Central memory CD8-positive, alpha-beta T cell (primary cell): ENCODE results near the gene RRP8.

Experiments used
- ATAC-seq: fragments of 150-1000 bp; cut with Tn5 transposase; replicated peaks from 2 replicates; pipeline ENCODE4 v1.10.0; 2022; ENCODE audit warnings: mild to moderate bottlenecking, moderate FRiP score, moderate number of reproducible peaks; ENCODE audit not compliant: poor library complexity, severe bottlenecking; ENCODE audit errors: extremely low read depth
- DNase-seq, 2 donors: peaks; one replicate each; pipeline ENCODE4 v3.0.0; 2021; ENCODE audit warnings: low spot score in 2 of 2
- H3K27ac Mint-ChIP-seq: one replicate; pipeline ENCODE4 v1.8.0; 2022; ENCODE audit warnings: low read depth, mild to moderate bottlenecking, moderate library complexity, mixed read lengths
- H3K27me3 Mint-ChIP-seq: one replicate; pipeline ENCODE4 v1.8.0; 2022; ENCODE audit warnings: mixed read lengths
- H3K36me3 Mint-ChIP-seq: one replicate; pipeline ENCODE4 v1.8.0; 2022; ENCODE audit warnings: mild to moderate bottlenecking, moderate library complexity, mixed read lengths; ENCODE audit not compliant: insufficient read depth
- H3K4me1 Mint-ChIP-seq: one replicate; pipeline ENCODE4 v1.8.0; 2022; ENCODE audit warnings: mixed read lengths
- H3K4me3 Mint-ChIP-seq: one replicate; pipeline ENCODE4 v1.8.0; 2022; ENCODE audit warnings: mild to moderate bottlenecking, moderate library complexity, mixed read lengths
- H3K9me3 Mint-ChIP-seq: one replicate; pipeline ENCODE4 v1.8.0; 2022; ENCODE audit warnings: mixed read lengths

RRP8 gene

DNA sequence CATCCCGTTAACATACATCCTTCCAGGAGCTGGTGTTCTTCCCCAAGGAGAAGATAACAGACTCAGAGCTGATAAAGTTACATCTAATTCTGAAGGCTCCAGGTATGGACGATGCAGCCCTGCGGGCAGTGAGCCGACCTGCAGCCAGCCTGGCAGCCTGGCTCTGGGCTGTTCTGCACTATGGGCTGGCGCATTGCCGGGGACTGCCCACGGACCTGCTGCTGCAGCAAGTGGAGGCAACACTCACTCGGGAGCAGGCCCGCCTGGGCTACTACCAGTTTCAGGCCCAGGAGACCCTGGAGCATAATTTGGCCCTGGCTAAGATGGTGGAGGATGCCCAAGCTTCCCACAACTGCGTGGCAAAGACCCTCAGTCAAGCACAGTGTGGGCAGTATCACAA is 39.7 kb downstream of the RRP8 start:
- no peak for ATAC-seq
- Mint-ChIP-seq H3K36me3 (peaks cover 9% of the 10 kb centered on the region), H3K4me3 (no peak overlapping the region)

DNA sequence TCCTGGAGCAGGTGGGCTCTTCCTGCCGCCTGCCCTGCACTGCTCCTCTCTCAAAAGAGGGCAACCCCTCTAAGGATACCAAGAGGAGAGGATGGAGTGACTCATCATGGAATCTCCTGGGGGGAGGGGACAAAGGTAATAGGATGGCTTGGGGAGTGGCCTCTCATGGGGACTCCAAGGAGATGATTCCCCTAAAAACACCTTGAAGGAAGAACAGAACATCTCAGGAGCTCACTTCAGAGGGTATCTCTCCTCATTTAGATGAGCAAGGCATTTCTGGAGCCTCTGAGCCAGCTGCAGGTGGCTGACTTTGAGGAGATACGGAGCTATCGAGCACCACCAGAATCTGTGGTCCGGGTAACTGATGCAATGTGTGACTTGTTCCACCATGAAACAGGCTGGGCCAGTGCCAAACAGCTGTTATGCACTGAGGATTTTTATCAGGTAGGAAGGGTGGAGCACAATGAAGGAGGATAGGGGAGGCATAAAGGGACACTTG is 40.2 kb downstream of the RRP8 start:
- H3K36me3 Mint-ChIP-seq: peaks cover 10% of the 10 kb centered on the region
- H3K27ac Mint-ChIP-seq: no peak overlapping the region
- ATAC-seq: no peak
- H3K27me3 Mint-ChIP-seq: no peaks in the 10 kb centered on the region
- no peak overlapping the region for H3K4me3 Mint-ChIP-seq
- H3K4me1 Mint-ChIP-seq: no peaks in the 10 kb centered on the region
- no peaks in the 10 kb centered on the region for H3K9me3 Mint-ChIP-seq
- no peak for DNase-seq

More for the DNA sequence above, 39.7 kb downstream of the RRP8 start:
- H3K27me3 Mint-ChIP-seq: no peaks in the 10 kb centered on the region
- no peak for DNase-seq
- H3K9me3 Mint-ChIP-seq: no peaks in the 10 kb centered on the region
- no peak overlapping the region for H3K27ac Mint-ChIP-seq
- H3K4me1 Mint-ChIP-seq: no peaks in the 10 kb centered on the region

DNA sequence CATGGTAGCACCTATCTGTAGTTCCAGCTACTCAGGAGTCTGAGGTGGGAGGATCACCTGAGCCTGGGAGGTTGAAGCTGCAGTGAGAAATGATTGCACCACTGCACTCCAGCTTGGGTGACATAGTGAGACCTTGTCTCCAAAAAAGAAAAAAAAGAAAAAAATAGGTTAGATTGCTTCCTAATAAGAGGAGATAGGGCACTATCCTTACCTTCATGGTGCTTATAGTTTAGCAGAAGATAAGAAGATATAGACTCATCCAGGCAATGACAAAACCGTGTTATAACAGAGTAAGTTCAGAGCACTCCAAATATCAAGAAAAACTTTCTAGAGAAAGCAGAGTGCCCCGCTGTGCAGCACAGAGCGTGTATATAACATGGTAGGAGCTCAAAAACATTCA is 42.1 kb downstream of the RRP8 start:
- no peak overlapping the region for H3K4me3 Mint-ChIP-seq
- H3K27me3 Mint-ChIP-seq: no peaks in the 10 kb centered on the region
- H3K27ac Mint-ChIP-seq: no peak overlapping the region
- H3K9me3 Mint-ChIP-seq: no peaks in the 10 kb centered on the region
- ATAC-seq (no peak), DNase-seq (no peak)
- no peaks in the 10 kb centered on the region for H3K4me1 Mint-ChIP-seq
- peaks cover 7% of the 10 kb centered on the region for H3K36me3 Mint-ChIP-seq

DNA sequence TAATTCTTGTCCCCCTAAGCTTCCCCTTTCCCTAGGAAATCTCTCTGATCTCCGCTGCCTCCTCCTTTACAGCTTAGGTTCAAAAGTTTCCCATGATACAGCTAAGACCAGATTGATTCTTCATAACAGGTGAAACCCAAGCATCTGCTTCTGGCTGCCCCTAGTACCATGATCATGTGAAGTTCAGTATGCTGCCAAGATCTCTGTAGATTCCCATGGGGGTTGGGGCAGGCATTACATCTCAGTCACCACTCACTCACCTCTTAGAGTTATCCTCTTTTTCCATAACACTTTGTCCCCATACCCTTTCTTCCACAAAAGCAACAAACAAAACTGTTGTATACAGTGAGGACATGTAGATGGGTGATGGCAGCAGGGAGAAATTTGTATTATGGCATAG is 44.0 kb downstream of the RRP8 start:
- H3K27ac Mint-ChIP-seq: no peak overlapping the region
- ATAC-seq (no peak), DNase-seq (no peak)
- H3K4me1 Mint-ChIP-seq: no peaks in the 10 kb centered on the region
- no peak overlapping the region for H3K4me3 Mint-ChIP-seq
- H3K27me3 Mint-ChIP-seq: no peaks in the 10 kb centered on the region
- no peaks in the 10 kb centered on the region for H3K9me3 Mint-ChIP-seq
- H3K36me3 Mint-ChIP-seq: peaks cover 5% of the 10 kb centered on the region

DNA sequence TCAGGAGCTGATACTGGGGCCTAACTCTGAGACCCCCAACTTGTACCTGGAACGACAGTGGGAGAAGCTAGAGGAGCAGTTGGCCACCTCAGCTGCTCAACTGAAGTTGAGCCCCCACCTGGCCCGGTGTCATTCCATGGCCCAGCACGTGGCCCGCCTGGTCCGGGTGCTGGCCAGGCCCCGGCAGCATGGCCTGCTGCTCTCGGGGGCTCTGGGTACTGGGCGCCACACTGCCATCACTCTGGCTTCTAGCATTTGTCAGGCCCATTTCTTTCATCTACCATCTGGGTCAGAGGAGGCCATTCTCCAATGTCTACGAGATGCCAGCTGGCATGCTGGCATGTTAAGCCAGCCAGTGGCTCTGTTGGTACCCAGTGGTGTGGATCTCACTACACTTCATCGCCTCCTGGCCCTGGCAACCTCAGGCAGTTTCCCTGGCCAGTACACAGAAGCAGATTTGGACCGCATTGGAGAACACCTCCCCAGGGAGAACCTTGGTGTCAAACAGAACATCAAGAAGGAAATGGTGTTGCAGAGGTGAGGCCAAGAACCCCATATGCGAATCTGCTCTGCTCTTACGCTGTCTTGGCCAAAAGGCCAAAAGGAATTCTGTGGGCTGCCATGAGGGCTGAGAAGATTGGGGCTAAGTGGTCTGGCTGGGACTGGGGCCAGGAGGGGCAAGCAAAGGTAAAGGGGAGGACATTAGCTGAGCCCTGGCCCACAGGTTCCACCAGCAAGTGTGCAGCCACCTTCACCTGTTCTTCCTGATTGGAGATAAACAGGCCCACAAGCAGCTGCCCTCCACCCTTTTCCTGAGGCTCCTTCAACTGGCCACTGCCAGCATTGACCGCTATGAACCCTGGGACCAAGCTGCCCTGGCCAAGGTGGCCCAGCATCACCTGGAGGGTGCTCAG is 45.4 kb downstream of the RRP8 start:
- ATAC-seq (no peak), DNase-seq (no peak)
- Mint-ChIP-seq H3K27ac (peak overlapping the region; percentile 58), H3K36me3 (peaks cover 5% of the 10 kb centered on the region), H3K4me3 (no peak overlapping the region), H3K9me3 (no peaks in the 10 kb centered on the region), H3K27me3 (no peaks in the 10 kb centered on the region), H3K4me1 (no peaks in the 10 kb centered on the region)

DNA sequence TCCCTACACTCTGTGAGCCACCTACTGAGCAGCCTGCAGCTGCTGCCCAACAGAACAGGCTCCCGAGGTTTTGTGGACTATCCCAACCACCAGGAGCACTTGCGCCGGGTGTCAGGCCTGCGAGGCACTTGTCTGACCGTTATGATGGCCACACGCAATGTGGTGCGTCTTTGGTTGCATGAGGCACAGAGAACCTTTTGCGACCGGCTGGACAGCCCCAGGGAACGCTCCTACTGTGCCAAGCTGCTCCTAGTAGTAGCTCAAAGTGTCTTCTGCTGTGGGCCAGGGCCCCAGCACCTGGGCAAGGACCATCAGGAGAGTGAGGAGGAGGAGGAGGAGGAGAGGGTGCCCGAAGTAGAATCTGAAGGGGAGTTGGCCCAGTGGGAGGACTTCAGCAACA is 46.4 kb downstream of the RRP8 start:
- no peak for DNase-seq
- Mint-ChIP-seq H3K9me3 (no peaks in the 10 kb centered on the region), H3K27ac (no peak overlapping the region), H3K4me3 (no peak overlapping the region), H3K27me3 (no peaks in the 10 kb centered on the region), H3K36me3 (peaks cover 5% of the 10 kb centered on the region), H3K4me1 (no peaks in the 10 kb centered on the region)
- ATAC-seq: no peak

DNA sequence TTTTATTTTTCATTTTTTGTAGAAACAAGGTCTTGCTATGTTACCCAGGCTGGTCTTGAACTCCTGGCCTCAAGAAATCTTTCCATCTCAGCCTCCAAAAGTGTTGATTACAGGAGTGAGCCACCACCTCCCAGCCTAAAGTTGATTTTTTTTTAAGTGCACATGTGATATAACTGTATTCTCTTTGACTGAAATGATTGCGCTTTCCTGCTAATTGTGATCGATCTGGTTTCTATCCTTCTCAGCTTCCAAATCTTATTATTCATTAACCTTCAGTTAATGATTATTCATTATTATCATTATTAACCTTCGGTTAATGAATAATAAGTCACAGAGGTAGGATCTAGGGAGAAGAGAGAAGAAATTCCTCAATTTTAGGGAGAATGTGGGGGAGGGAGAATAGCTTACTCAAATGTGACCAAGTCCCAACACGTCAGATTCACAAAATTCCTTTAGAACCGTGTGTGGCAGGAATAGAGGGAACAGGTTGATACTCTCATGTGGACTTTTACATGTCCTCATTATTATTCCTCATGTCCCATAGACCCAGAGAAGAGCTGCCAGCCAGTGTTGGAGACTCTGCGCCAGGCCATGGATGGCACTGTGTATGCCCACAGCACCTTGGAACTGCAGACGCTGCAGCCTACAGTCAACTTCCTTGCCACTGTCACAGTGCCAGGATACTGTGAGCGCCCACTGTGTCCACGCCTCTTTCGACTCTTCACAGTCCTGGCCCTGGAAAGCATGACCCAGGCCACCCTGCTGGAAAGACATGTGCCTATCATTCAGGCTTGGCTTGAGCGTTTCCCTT is 47.1 kb downstream of the RRP8 start:
- Mint-ChIP-seq H3K27me3 (no peaks in the 10 kb centered on the region), H3K4me1 (no peaks in the 10 kb centered on the region), H3K27ac (no peak overlapping the region), H3K4me3 (no peak overlapping the region), H3K9me3 (no peaks in the 10 kb centered on the region), H3K36me3 (peaks cover 5% of the 10 kb centered on the region)
- no peak for ATAC-seq
- DNase-seq: no peak

DNA sequence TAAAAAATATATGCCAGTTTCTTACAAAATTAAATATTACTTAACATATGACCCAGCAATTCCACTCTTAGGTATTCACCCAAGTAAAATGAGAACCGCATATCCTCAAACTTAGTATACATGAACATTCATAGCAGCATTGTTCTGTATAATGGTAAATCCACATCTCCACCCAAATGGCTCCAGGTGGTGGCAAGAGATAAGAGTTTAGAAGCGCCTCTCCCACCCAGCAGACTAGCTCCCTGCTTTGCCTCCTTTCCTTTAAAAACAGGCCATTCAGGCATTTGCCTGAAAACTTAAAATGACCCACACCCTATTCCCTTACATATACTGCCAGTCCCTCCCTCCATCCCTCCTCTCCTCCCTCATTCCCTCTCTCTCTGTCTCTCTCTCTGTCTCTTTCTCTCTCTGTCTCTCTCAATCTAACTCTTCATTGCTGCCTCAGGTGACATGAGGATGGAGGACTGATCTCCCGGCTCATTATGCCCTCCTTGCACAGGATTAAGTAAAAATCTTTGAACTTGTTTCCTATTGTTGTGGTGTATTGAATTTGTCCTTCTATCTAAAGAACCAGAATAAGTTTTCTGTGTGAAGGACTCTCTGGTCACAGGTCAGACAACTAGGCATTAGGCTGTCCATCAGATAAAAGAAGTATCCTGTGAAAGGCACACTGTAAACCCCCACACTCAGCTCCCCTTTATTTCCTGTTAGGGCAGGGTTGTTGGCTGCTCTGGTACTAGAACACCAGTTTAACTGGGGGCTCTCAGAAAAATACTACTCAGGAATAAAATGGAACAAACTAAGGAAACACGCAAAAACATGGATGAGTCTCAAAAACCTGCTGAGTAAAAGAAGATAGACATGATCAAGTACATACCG is 48.3 kb downstream of the RRP8 start:
- ATAC-seq (no peak), DNase-seq (no peak)
- peaks cover 3% of the 10 kb centered on the region for H3K36me3 Mint-ChIP-seq
- no peaks in the 10 kb centered on the region for H3K27me3 Mint-ChIP-seq
- no peak overlapping the region for H3K27ac Mint-ChIP-seq
- no peaks in the 10 kb centered on the region for H3K9me3 Mint-ChIP-seq
- H3K4me3 Mint-ChIP-seq: no peak overlapping the region
- H3K4me1 Mint-ChIP-seq: no peaks in the 10 kb centered on the region

DNA sequence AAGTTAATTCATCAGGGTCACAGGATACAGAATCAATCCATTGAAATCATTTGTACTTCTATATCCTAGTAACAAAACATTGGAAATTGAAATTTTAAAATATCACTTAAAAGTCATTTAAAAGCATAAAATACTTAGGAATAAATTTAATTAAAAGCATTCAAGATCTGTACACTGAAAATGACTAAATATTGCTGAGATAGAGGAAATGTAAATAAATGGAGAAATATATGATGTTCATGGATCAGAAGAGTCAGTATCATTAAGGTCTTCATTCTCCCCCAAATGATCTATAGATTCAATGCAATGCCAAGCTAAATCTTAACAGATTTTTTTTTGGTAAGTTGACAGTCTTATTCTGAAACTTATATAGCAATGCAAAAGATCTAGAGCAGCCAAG is 49.8 kb downstream of the RRP8 start:
- no peaks in the 10 kb centered on the region for H3K4me1 Mint-ChIP-seq
- no peaks in the 10 kb centered on the region for H3K27me3 Mint-ChIP-seq
- no peaks in the 10 kb centered on the region for H3K9me3 Mint-ChIP-seq
- no peak for DNase-seq
- H3K27ac Mint-ChIP-seq: no peak overlapping the region
- no peak for ATAC-seq
- H3K36me3 Mint-ChIP-seq: peaks cover under 1% of the 10 kb centered on the region
- no peak overlapping the region for H3K4me3 Mint-ChIP-seq

DNA sequence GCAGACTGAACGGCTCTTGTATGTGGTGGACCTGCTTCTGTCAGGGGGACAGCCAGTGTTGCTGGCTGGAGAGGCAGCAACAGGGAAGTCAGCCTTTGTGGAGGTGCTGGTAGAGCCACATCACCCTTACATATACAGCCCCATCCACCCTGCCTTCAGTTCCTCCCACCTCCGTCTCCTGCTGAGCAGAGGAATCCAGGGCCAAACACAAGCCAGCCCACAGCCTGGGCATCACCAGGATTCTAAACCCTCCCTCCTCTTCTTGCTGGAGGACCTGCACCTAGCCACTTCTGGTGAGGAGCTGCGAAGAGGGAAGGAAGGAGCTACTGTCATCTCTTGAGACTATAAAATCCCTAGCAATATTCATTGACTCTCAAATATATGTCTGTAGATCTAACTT is 54.8 kb downstream of the RRP8 start:
- H3K36me3 Mint-ChIP-seq: peaks cover 2% of the 10 kb centered on the region
- no peak overlapping the region for H3K27ac Mint-ChIP-seq
- H3K27me3 Mint-ChIP-seq: no peaks in the 10 kb centered on the region
- no peaks in the 10 kb centered on the region for H3K9me3 Mint-ChIP-seq
- no peak for ATAC-seq
- no peak for DNase-seq
- H3K4me3 Mint-ChIP-seq: no peak overlapping the region
- H3K4me1 Mint-ChIP-seq: no peaks in the 10 kb centered on the region

DNA sequence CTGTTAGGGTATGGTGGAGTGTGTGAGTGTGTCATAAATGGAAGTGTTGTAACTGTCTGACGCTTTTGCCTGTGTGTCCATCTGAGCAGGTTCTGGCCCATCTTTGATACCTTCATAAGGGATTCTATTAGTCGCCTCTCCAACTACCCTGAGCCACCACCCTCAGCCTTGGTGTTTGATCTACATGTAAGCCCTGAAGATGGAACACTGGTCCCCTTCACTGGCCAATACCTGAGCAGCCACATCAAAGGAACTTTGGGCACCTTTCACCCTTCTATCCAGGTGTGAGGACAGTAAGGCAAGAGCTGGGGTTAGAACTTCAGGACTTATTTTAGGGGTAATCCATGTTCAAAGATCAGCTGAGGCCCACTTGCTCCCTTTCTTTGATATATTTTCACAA is 55.3 kb downstream of the RRP8 start:
- Mint-ChIP-seq H3K4me1 (no peaks in the 10 kb centered on the region), H3K36me3 (peaks cover 4% of the 10 kb centered on the region), H3K9me3 (no peaks in the 10 kb centered on the region), H3K27ac (no peak overlapping the region), H3K4me3 (no peak overlapping the region), H3K27me3 (no peaks in the 10 kb centered on the region)
- DNase-seq (no peak), ATAC-seq (no peak)

DNA sequence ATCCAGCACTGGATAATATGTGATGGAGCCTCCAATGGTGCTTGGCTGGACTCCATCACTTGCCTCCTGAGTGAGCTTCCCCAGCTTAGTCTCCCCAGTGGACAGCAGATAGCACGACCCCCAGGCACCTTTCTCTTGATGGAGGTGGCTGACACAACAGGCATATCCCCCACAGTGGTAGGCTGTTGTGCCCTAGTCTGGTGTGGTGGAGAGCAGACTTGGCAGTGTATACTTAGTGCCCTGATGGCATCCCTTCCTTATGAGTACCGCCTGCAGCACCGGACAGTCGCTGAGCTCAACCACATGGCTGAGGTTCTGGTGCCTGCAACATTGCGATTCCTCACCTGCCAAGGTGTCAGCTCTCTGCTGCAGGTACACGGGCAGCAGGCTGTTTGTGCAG is 56.2 kb downstream of the RRP8 start:
- Mint-ChIP-seq H3K9me3 (no peaks in the 10 kb centered on the region), H3K36me3 (peaks cover 6% of the 10 kb centered on the region), H3K4me3 (no peak overlapping the region), H3K27me3 (no peaks in the 10 kb centered on the region), H3K4me1 (no peaks in the 10 kb centered on the region), H3K27ac (no peak overlapping the region)
- no peak for DNase-seq
- ATAC-seq: no peak
